T-helper 17 cell (primary cell): ENCODE measurements around the gene LPCAT1. TPM values are rescaled to one million over a fixed set of nuclear protein-coding genes. Genes with fewer than 3 reads are reported as not detected.
"Not testable (repeated sequence)": the region's sequence is repeated elsewhere in the genome, so short reads cannot be mapped to it uniquely, and the experiment has no call there.

Source experiments
- ATAC-seq: fragments of 150-1000 bp; cut with Tn5 transposase; 2 replicates; pipeline ENCODE4 v1.10.0; 2021; ENCODE audit warnings: mild to moderate bottlenecking, moderate library complexity
- DNase-seq, 3 donors: peaks; one replicate each; pipeline versions ENCODE4 v3.0.0 to v3.0.0-alpha.2; 2020 to 2021
- H3K9me3 ChIP-seq: one replicate; pipeline ENCODE4 v1.7.0; 2013; ENCODE audit warnings: low read length, mild to moderate bottlenecking; ENCODE audit not compliant: control insufficient read depth, poor library complexity, severe bottlenecking
- H3K27ac Mint-ChIP-seq: one replicate; pipeline ENCODE4 v1.8.0; 2022; ENCODE audit warnings: mild to moderate bottlenecking, moderate library complexity, mixed read lengths
- H3K27me3 Mint-ChIP-seq: one replicate; pipeline ENCODE4 v1.8.0; 2022; ENCODE audit warnings: mixed read lengths
- H3K36me3 Mint-ChIP-seq: one replicate; pipeline ENCODE4 v1.8.0; 2022; ENCODE audit warnings: low read depth, mixed read lengths
- H3K4me1 Mint-ChIP-seq: one replicate; pipeline ENCODE4 v1.8.0; 2022; ENCODE audit warnings: mild to moderate bottlenecking, mixed read lengths
- H3K4me3 Mint-ChIP-seq: one replicate; pipeline ENCODE4 v1.8.0; 2022; ENCODE audit warnings: mild to moderate bottlenecking, moderate library complexity, mixed read lengths
- total RNA-seq, 4 donors: library from RNA in 2 of 4; stranded (reverse) in 2 of 4; gene quantifications; one replicate each; pipeline ENCODE4 v1.2.3 and lab custom pipeline; 2022 to 2026

LPCAT1 gene
- total RNA-seq, 2 donors from 2014 or later = 23.4 to 24.8 TPM

DNA sequence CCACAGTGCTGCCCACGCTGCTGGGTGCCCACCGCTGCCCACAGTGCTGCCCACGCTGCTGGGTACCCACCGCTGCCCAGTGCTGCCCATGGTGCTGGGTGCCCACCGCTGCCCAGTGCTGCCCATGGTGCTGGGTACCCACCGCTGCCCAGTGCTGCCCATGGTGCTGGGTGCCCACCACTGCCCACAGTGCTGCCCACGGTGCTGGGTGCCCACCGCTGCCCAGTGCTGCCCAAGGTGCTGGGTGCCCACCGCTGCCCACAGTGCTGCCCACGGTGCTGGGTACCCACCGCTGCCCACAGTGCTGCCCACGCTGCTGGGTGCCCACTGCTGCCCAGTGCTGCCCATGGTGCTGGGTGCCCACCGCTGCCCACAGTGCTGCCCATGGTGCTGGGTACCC lies 101.2 kb downstream of the LPCAT1 start:
- H3K9me3 ChIP-seq, H3K4me1 Mint-ChIP-seq, DNase-seq, H3K27me3 Mint-ChIP-seq, H3K4me3 Mint-ChIP-seq, ATAC-seq, H3K27ac Mint-ChIP-seq, H3K36me3 Mint-ChIP-seq: not testable (repeated sequence)

GRCh38 chr5:1421521-1422341 lies 102.0 kb downstream of the LPCAT1 start:
- Mint-ChIP-seq H3K27ac (no peak overlapping the region), H3K4me3 (no peak overlapping the region), H3K36me3 (no peaks in the 10 kb centered on the region), H3K4me1 (no peaks in the 10 kb centered on the region), H3K27me3 (peaks cover 6% of the 10 kb centered on the region)
- no peak for ATAC-seq
- no peaks in the 10 kb centered on the region for H3K9me3 ChIP-seq
- peak in 2 of 3 donors; percentile 4 to 8 for DNase-seq

GRCh38 chr5:1420211-1421195 lies 103.3 kb downstream of the LPCAT1 start:
- H3K4me1 Mint-ChIP-seq = no peaks in the 10 kb centered on the region
- peak in 2 of 3 donors; percentile 1 to 4 for DNase-seq
- no peak for ATAC-seq
- no peak overlapping the region for H3K27ac Mint-ChIP-seq
- H3K9me3 ChIP-seq = no peaks in the 10 kb centered on the region
- H3K36me3 Mint-ChIP-seq = no peaks in the 10 kb centered on the region
- peaks cover 6% of the 10 kb centered on the region for H3K27me3 Mint-ChIP-seq
- no peak overlapping the region for H3K4me3 Mint-ChIP-seq

- Mint-ChIP-seq H3K4me3 (no peak overlapping the region), H3K36me3 (no peaks in the 10 kb centered on the region), H3K27me3 (peaks cover 6% of the 10 kb centered on the region), H3K4me1 (no peaks in the 10 kb centered on the region), H3K27ac (no peak overlapping the region)
- DNase-seq (no peak), ATAC-seq (no peak)
- H3K9me3 ChIP-seq = no peaks in the 10 kb centered on the region
Measured at GRCh38 chr5:1419476-1420210, 104.1 kb downstream of the LPCAT1 start.

DNA sequence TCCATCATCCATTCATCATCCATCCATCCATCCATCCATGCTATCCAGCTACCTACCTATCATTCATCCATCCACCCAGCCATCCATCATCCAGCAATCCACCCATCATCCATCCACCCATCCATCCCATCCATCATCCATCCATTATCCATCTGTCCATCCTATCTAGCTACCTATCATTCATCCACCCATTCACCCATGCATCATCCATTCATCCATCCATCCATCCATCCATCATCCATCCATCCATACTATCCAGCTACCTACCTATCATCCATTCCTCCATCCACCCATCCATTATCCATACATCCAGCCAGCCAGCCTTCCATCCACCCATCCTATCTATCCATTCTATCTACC lies 104.9 kb downstream of the LPCAT1 start:
- no peaks in the 10 kb centered on the region for H3K9me3 ChIP-seq
- ATAC-seq (no peak), DNase-seq (no peak)
- no peaks in the 10 kb centered on the region for H3K4me1 Mint-ChIP-seq
- no peaks in the 10 kb centered on the region for H3K27me3 Mint-ChIP-seq
- no peak overlapping the region for H3K4me3 Mint-ChIP-seq
- H3K27ac Mint-ChIP-seq = no peak overlapping the region
- H3K36me3 Mint-ChIP-seq = no peaks in the 10 kb centered on the region

DNA sequence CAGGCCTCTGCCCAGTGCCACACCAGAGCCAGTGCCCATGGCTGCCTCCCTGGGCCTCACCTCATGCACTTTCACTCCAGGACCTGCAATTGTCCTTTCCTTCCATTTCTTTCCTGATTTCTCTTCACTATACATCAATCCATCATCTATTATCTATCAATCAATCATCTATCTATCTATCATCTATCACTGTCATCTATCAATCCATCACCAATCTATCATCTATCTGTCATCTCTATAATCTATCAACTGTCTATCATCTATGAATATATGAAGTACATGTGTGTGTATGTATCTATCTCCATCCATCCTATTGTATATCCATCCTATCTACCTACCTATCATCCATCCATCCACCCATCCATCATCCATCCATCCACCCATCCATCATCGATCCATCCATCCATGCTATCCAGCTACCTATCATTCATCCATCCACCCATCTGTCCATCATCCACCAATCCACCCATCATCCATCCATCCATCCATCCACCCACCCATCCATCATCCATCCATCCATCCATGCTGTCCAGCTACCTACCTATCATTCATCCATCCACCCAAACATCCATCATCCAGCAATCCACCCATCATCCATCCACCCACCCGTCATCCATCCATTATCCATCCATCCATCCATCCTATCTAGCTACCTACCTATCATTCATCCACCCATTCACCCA lies 105.4 kb downstream of the LPCAT1 start:
- no peaks in the 10 kb centered on the region for H3K9me3 ChIP-seq
- Mint-ChIP-seq H3K27me3 (no peaks in the 10 kb centered on the region), H3K4me1 (no peaks in the 10 kb centered on the region), H3K4me3 (no peak overlapping the region), H3K27ac (no peak overlapping the region), H3K36me3 (no peaks in the 10 kb centered on the region)
- no peak for ATAC-seq
- no peak for DNase-seq

DNA sequence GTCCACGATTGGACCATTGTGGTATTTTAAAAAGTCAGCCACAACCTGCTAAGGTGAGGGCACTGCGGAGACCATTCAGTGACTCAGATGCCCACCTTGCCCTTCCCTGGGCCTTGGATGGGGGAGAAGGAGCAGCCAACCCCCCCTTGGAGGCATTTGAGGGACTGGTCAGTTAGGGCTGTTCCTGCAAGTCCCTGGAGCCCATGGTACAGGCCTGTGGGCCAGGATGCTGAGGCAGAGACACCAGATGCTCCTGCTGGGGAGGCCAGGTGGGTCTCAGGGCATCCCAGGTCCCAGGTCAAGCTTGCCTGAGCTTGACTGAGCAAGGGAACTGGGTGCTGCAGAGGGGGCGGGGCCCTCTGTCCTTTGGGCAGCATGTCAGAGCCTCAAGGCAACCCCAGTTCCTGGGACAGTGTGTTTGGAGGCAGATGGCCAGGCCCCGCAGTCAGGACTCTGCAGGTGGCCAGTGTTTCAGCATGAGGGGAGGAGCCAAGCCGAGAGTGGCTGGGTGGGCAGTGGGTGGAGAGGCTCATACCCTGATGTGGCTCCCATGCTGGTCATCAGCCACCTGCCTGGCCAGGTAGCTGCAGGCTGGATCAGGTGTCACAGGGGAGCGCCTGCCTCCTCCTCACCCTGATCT lies 106.1 kb downstream of the LPCAT1 start:
- DNase-seq (peak in 1 of 3 donors; percentile 4), ATAC-seq (no peak)
- H3K27ac Mint-ChIP-seq = no peak overlapping the region
- no peaks in the 10 kb centered on the region for H3K9me3 ChIP-seq
- H3K4me3 Mint-ChIP-seq = no peak overlapping the region
- H3K27me3 Mint-ChIP-seq = no peaks in the 10 kb centered on the region
- H3K36me3 Mint-ChIP-seq = no peaks in the 10 kb centered on the region
- no peaks in the 10 kb centered on the region for H3K4me1 Mint-ChIP-seq

- Mint-ChIP-seq H3K36me3 (no peaks in the 10 kb centered on the region), H3K27ac (no peak overlapping the region), H3K27me3 (peaks cover 5% of the 10 kb centered on the region), H3K4me3 (no peak overlapping the region), H3K4me1 (peaks cover under 1% of the 10 kb centered on the region)
- DNase-seq (peak in 1 of 3 donors; percentile 3), ATAC-seq (no peak)
- no peaks in the 10 kb centered on the region for H3K9me3 ChIP-seq
Measured at GRCh38 chr5:1416856-1417469, 106.8 kb downstream of the LPCAT1 start.

DNA sequence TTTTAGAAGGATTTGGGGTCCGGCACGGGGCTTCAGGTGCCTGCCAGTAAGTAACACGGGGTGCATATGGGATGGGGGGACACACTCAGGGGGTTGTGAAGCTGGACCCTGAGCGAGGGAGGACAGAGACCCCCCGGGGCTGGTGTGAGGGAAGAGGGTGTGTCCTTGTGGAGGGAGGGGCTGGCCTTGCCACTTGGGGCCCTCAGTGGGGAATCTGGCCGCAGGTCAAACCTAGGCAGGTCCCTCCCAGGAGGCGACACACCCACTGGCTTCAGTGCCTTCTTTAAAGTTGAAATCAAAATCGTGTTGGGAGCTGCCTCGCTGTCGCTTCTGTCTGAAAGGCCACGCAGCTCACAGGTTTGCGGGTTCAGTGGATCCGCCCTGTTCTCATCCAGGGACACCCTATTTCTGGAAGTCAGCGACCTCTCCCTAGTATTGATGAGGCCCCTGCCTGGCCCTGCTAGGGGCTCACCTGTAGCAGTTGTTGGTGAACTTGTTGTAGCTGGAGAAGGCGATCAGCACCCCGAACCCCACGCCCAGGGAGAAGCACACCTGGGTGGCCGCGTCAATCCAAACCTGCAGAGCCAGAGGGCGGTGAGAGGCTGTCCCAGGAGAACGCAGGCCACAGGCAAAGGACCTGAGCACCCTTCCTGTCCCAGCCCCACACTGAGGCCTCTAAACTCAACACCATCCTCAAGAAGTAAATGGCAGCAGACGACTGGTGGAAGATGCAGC lies 108.0 kb downstream of the LPCAT1 start:
- DNase-seq (no peak), ATAC-seq (no peak)
- peaks cover 3% of the 10 kb centered on the region for H3K4me1 Mint-ChIP-seq
- no peak overlapping the region for H3K4me3 Mint-ChIP-seq
- no peaks in the 10 kb centered on the region for H3K9me3 ChIP-seq
- peaks cover 13% of the 10 kb centered on the region for H3K27me3 Mint-ChIP-seq
- no peak overlapping the region for H3K27ac Mint-ChIP-seq
- peaks cover 2% of the 10 kb centered on the region for H3K36me3 Mint-ChIP-seq

DNA sequence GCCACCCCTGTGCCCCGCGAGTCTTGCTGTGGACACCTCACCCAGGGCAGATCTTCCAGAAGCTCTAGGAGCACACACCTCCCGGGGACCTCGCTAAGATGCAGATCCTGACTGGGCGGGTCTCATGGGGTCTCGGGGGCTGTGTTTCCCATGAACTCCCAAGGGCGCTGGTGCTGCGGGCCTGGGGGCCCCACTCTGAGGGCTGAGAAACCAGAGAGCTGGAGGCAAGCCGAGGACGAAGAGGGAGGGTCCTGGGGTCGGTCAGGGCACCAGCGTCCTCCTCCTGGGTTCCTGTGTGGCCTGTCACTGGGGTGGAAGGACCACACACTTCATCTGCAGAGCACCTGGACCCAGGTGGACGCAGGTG lies 108.7 kb downstream of the LPCAT1 start:
- H3K4me3 Mint-ChIP-seq = no peak overlapping the region
- ATAC-seq (no peak), DNase-seq (peak in 1 of 3 donors; percentile 4)
- no peak overlapping the region for H3K27ac Mint-ChIP-seq
- peaks cover 2% of the 10 kb centered on the region for H3K36me3 Mint-ChIP-seq
- peaks cover 21% of the 10 kb centered on the region for H3K27me3 Mint-ChIP-seq
- H3K4me1 Mint-ChIP-seq = peaks cover 3% of the 10 kb centered on the region
- H3K9me3 ChIP-seq = no peaks in the 10 kb centered on the region

GRCh38 chr5:1414311-1415058 lies 109.3 kb downstream of the LPCAT1 start:
- peaks cover 2% of the 10 kb centered on the region for H3K36me3 Mint-ChIP-seq
- H3K4me3 Mint-ChIP-seq = no peak overlapping the region
- no peaks in the 10 kb centered on the region for H3K9me3 ChIP-seq
- ATAC-seq = no peak
- H3K27ac Mint-ChIP-seq = no peak overlapping the region
- peaks cover 25% of the 10 kb centered on the region for H3K27me3 Mint-ChIP-seq
- H3K4me1 Mint-ChIP-seq = peaks cover 3% of the 10 kb centered on the region
- peak in 1 of 3 donors; percentile 15 for DNase-seq
